GM21447 (cell line): ENCODE results near the gene CWC27.
A peak's percentile ranks its signal among the peaks of the same experiment; 100 is the strongest.

Experiments used
- ATAC-seq: cut with Tn5 transposase; IDR thresholded peaks from one replicate; pipeline ENCODE4 v1.9.1; 2021; ENCODE audit not compliant: unreplicated experiment

The CWC27 gene

GRCh38 chr5:64768358-64769312, at the start of gene CWC27, which contains the start of gene SREK1IP1:
TSS of gene CWC27 (plus strand) at chr5:64768930. CDS start at chr5:64769147, 217 bp downstream.
TSS of gene SREK1IP1 (minus strand) at chr5:64768691. CDS start at chr5:64768517, 174 bp downstream.
- peak; percentile 97 for ATAC-seq

GRCh38 chr5:64722588-64722987, 46.1 kb upstream of the CWC27 start:
- no peak for ATAC-seq

GRCh38 chr5:64727150-64727549, 41.6 kb upstream of the CWC27 start:
- ATAC-seq: no peak

- ATAC-seq: no peak
Measured at GRCh38 chr5:64742411-64742810, 26.3 kb upstream of the CWC27 start.

GRCh38 chr5:64742821-64743220, 25.9 kb upstream of the CWC27 start:
- ATAC-seq: no peak

- ATAC-seq: no peak
Measured at GRCh38 chr5:64744914-64745313, 23.8 kb upstream of the CWC27 start.

GRCh38 chr5:64746446-64746845, 22.3 kb upstream of the CWC27 start:
- no peak for ATAC-seq

GRCh38 chr5:64749385-64749784, 19.3 kb upstream of the CWC27 start:
- no peak for ATAC-seq

GRCh38 chr5:64754066-64754465, 14.7 kb upstream of the CWC27 start:
- ATAC-seq: no peak

GRCh38 chr5:64758901-64759300, 9.8 kb upstream of the CWC27 start:
- no peak for ATAC-seq

GRCh38 chr5:64759960-64760660, 8.6 kb upstream of the CWC27 start:
- no peak for ATAC-seq

- no peak for ATAC-seq
Measured at GRCh38 chr5:64763948-64764503, 4.7 kb upstream of the CWC27 start.

- ATAC-seq: no peak
Measured at GRCh38 chr5:64765804-64766504, 2.8 kb upstream of the CWC27 start.

- ATAC-seq: no peak
Measured at GRCh38 chr5:64766941-64767340, 1.8 kb upstream of the CWC27 start.

GRCh38 chr5:64767959-64768357, 772 bp upstream of the CWC27 start:
- peak; percentile 14 for ATAC-seq

GRCh38 chr5:64769855-64770254, 1.1 kb downstream of the CWC27 start:
- ATAC-seq: no peak

GRCh38 chr5:64771736-64772135, 3.0 kb downstream of the CWC27 start:
- ATAC-seq: no peak

GRCh38 chr5:64773533-64773932, 4.8 kb downstream of the CWC27 start:
- peak; percentile 30 for ATAC-seq

- no peak for ATAC-seq
Measured at GRCh38 chr5:64775291-64775690, 6.6 kb downstream of the CWC27 start.

GRCh38 chr5:64784451-64785025, 15.8 kb downstream of the CWC27 start:
- ATAC-seq: peak; percentile 86

GRCh38 chr5:64786372-64786771, 17.6 kb downstream of the CWC27 start:
- no peak for ATAC-seq
